Thyroid gland (tissue), 4 donors: ENCODE results near the gene TIMP4.

ENCODE experiments used
- POLR2A ChIP-seq, 2 donors: fragments of 450-650 bp; IDR thresholded peaks; one replicate each; pipeline ENCODE4 v1.6.1; 2017; ENCODE audit warnings: antibody characterized with exemption in 2 of 2, mild to moderate bottlenecking in 2 of 2, moderate library complexity in 1 of 2
- TF ChIP-seq, protein P1 (sequence below), 6 experiments: fragments of 200-600 bp in 3 of 6; fragments of 450-650 bp in 3 of 6; sonication (generic) in 3 of 6; IDR thresholded peaks; one replicate each; pipeline ENCODE4 v1.5.1; 2016 to 2019; ENCODE audit warnings: antibody characterized with exemption in 6 of 6, mild to moderate bottlenecking in 2 of 6, inconsistent platforms in 1 of 6, moderate library complexity in 1 of 6

DNA sequence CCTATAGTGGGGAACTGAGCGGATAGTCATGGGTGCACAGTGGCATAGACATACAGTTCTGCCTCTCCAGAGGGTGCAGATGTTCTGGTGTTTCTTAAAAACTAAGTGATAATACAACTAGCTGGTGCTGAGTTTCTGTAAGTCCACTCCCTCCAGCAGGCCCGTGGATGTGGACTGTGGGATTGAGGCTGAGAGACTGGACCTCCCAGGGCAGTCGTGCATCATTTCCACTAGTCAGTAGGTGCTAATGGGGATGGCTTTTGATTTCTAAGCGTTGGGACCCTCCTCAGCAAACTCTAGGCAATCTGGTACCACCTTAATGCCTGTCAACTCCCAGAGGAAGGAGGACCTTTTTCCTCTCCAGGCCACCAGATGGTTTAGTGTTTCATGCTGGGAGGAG, 27.3 kb upstream of the TIMP4 start:
- TF ChIP-seq, protein P1, sequence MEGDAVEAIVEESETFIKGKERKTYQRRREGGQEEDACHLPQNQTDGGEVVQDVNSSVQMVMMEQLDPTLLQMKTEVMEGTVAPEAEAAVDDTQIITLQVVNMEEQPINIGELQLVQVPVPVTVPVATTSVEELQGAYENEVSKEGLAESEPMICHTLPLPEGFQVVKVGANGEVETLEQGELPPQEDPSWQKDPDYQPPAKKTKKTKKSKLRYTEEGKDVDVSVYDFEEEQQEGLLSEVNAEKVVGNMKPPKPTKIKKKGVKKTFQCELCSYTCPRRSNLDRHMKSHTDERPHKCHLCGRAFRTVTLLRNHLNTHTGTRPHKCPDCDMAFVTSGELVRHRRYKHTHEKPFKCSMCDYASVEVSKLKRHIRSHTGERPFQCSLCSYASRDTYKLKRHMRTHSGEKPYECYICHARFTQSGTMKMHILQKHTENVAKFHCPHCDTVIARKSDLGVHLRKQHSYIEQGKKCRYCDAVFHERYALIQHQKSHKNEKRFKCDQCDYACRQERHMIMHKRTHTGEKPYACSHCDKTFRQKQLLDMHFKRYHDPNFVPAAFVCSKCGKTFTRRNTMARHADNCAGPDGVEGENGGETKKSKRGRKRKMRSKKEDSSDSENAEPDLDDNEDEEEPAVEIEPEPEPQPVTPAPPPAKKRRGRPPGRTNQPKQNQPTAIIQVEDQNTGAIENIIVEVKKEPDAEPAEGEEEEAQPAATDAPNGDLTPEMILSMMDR (IDR thresholded peaks at IDR 0.05), result no peak
- TF ChIP-seq POLR2A (IDR thresholded peaks at IDR 0.05), result no peak
